ENCODE measurements around the gene GNG14.
"Not testable (repeated sequence)": the region's sequence is repeated elsewhere in the genome, so short reads cannot be mapped to it uniquely, and the experiment has no call there.

Gene GNG14
- total RNA-seq: 0 to 0.05 (median 0) reads per million in 17 experiments

- no peak for DNase-seq
These were observed at the start of gene GNG14 for GRCh38 chr19:12687496-12688196. Gene GNG14 (plus strand): TSS chr19:12687998. CDS start chr19:12688049, 51 bp downstream.

GRCh38 chr19:12638611-12639182, 49.1 kb upstream of the GNG14 start:
- no peak for DNase-seq

- peak; percentile 90 to 93 (median 92) for DNase-seq
These were observed 47.7 kb upstream of the GNG14 start for GRCh38 chr19:12639901-12640613.

GRCh38 chr19:12641456-12641855, 46.3 kb upstream of the GNG14 start:
- no peak for DNase-seq

DNA sequence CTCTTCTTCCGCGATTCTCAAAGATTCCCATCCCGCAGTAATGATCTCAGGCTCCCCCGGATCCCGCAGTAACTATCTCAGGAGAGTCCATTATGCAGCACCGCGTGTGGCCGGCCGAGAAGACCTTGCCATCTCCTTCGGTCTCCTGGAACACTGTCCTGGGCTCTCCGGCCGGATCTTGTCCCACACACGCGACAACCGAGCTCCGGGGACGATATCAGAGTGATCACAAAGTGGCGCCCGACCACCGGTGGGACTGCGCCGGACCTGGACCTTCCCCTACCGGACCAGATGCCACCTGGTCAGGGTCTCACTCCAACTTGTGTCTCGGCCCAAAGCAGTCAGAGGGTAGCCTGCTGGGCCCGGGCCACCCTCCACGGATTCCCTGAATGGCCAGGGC, 45.3 kb upstream of the GNG14 start:
- DNase-seq: no peak

GRCh38 chr19:12643716-12644115, 44.1 kb upstream of the GNG14 start:
- not testable (repeated sequence) for DNase-seq

DNA sequence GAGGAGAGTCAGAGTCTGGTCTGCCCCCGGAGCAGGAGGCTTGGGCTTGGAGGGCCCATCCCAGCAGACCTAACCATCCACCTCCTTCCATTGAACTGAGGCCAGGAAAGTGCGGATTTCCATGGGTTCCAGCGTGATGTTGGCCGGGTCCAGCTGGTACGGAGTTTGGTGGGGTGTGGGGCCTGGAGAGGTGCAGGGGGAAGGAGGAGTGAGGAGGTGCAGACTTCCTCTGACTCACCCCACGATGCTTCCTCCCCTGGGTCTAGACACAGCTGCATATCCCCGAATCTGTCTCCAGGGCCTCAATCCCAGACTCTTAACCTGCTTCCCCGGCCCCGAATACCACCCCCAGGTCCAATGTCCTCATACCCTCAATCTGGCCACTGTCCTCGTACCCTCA, 41.2 kb upstream of the GNG14 start:
- no peak for DNase-seq

GRCh38 chr19:12647047-12647446, 40.8 kb upstream of the GNG14 start:
- no peak for DNase-seq

- DNase-seq: peak; percentile 55 to 76 (median 64)
These were observed 40.2 kb upstream of the GNG14 start for GRCh38 chr19:12647490-12648071.

DNA sequence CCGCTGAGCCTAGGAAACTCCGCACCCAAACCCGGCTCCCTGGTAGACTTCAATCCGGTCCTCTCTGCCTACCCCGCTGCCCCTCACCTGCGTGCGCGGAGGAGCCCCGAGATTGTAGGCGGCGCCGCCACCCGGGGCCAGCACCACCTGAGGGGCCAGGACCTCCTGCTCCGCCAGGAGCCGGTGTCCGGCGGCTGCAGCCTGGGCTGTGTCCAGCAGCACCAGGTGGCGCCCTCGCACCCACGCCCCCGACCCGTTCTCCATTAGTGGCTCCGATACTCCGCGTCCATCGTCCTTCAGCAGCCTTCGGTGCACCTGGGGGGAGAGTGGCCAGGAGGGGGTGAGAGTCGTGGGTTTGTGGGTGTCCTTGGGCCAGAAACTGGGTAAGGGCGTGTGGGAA, 39.7 kb upstream of the GNG14 start:
- DNase-seq: no peak

- DNase-seq: no peak
These were observed 37.9 kb upstream of the GNG14 start for GRCh38 chr19:12649941-12650340.

DNA sequence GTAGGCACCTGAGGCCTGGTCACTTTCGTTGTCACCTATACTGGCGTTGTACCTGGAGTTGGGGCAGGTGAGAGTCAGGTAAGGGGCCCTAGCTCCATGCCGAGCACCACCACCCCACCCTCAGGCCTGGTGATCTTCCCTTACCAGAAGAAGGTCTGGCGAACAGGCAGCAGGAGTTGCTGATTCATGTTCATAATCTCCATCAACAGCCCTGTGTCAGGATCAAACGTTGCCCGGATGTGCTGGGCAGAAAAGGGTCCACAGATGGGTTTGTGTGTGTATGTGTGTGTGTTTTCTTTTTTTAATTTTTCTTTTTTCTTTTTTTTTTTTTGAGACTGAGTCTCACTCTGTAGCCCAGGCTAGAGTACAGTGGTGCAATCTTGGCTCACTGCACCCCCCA, 35.6 kb upstream of the GNG14 start:
- DNase-seq: no peak

- no peak for DNase-seq
These were observed 32.3 kb upstream of the GNG14 start for GRCh38 chr19:12655546-12655945.

- peak in 1 of 4 experiments; percentile 25 for DNase-seq
These were observed 30.8 kb upstream of the GNG14 start for GRCh38 chr19:12656899-12657571.

DNA sequence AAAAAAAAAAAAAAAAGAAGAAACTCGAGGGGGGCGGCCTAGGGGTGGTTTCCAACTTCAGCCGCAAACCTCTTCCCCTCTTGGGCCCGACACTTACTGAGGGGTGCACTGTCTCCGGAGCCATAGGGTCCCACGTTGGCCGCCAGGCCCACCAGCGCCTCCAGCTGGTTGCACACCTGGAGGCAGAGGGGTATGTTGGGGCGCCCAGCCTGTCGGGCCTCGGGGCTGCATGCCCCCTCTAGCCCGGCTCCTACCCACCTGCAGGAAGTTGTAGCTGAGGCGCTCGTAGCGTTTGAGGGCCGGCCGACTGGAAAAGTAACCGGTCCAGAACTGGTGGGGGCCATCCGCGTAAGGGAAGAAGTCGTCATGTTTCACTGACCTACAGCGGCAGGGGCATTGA, 29.8 kb upstream of the GNG14 start:
- DNase-seq: no peak

DNA sequence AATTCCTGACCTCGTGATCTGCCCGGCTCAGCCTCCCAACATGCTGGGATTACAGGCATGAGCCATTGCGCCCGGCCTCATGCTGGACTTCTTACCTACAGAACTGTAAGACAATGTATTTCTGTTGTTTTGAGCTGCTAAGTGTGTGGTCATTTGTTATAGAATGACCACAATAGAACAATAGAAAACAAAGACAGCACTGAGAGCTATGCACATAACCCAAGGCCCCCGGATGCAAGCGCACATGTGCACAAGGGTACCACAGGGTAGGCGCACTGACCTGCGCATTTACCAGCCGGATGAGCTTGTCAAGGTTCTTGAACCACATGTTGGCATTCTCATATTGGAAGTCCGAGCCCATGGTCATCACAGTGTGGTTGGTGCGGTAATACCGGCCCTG, 26.8 kb upstream of the GNG14 start:
- peak in 1 of 4 experiments; percentile 1 for DNase-seq

- peak in 1 of 4 experiments; percentile 10 for DNase-seq
These were observed 23.2 kb upstream of the GNG14 start for GRCh38 chr19:12664406-12665280.

- peak; percentile 94 to 98 (median 96) for DNase-seq
These were observed 22.6 kb upstream of the GNG14 start for GRCh38 chr19:12665281-12665573.

GRCh38 chr19:12665671-12666264, 22.0 kb upstream of the GNG14 start:
- peak; percentile 49 to 64 (median 58) for DNase-seq

GRCh38 chr19:12666265-12667048, 21.3 kb upstream of the GNG14 start, which contains the start of the genes MAN2B1 and WDR83:
Gene MAN2B1 (minus strand): TSS chr19:12666742. CDS start chr19:12666701, 41 bp downstream.
Gene WDR83 (plus strand): TSS chr19:12666807. CDS start chr19:12669791, 2,984 bp downstream.
- peak; percentile 91 to 96 (median 94) for DNase-seq

Data from suppressor macrophage (primary cell).